Measurements from ENCODE around the gene OR10J1.
"Not testable (repeated sequence)": the region's sequence is repeated elsewhere in the genome, so short reads cannot be mapped to it uniquely, and the experiment has no call there.

The OR10J1 gene

GRCh38 chr1:159444511-159444910, 5.0 kb downstream of the OR10J1 start:
- POLR2A ChIA-PET = no interaction called here
- CTCF ChIA-PET = interaction anchor here (1.6 kb wide), 1 partner anchor 11 kb away, joined by 3 read pairs; no protein-coding TSS in a partner anchor
- TF ChIP-seq, protein P1, sequence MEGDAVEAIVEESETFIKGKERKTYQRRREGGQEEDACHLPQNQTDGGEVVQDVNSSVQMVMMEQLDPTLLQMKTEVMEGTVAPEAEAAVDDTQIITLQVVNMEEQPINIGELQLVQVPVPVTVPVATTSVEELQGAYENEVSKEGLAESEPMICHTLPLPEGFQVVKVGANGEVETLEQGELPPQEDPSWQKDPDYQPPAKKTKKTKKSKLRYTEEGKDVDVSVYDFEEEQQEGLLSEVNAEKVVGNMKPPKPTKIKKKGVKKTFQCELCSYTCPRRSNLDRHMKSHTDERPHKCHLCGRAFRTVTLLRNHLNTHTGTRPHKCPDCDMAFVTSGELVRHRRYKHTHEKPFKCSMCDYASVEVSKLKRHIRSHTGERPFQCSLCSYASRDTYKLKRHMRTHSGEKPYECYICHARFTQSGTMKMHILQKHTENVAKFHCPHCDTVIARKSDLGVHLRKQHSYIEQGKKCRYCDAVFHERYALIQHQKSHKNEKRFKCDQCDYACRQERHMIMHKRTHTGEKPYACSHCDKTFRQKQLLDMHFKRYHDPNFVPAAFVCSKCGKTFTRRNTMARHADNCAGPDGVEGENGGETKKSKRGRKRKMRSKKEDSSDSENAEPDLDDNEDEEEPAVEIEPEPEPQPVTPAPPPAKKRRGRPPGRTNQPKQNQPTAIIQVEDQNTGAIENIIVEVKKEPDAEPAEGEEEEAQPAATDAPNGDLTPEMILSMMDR (IDR thresholded peaks at IDR 0.05; ENCODE audit: control extremely low read depth, extremely low read depth, low read depth, missing control alignments) = no peak
- DNase-seq (ENCODE audit: extremely low spot score) = no peak

DNA sequence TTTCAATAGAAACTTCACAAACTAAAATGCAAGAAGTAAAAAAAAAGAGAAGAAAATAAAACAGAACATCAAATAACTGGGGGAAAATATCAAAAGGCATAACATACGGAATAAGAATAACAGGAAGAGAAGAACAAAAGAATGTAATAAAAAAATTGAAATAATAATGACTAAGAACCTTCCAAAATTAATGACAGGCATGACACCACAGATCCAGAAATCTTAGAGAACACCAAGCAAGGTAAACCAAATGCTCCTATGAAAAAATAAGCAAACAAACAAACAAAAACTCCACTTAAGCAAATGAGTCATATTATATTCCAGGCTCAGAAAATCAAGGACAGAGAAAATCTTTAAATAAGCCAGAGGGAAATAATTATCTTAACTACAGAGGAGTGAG, 8.7 kb downstream of the OR10J1 start:
- ChIA-PET POLR2A (no interaction called here), CTCF (no interaction called here)
- TF ChIP-seq, protein P1 (IDR thresholded peaks at IDR 0.05; ENCODE audit: control extremely low read depth, extremely low read depth, low read depth, missing control alignments) = no peak
- DNase-seq (ENCODE audit: extremely low spot score) = no peak

DNA sequence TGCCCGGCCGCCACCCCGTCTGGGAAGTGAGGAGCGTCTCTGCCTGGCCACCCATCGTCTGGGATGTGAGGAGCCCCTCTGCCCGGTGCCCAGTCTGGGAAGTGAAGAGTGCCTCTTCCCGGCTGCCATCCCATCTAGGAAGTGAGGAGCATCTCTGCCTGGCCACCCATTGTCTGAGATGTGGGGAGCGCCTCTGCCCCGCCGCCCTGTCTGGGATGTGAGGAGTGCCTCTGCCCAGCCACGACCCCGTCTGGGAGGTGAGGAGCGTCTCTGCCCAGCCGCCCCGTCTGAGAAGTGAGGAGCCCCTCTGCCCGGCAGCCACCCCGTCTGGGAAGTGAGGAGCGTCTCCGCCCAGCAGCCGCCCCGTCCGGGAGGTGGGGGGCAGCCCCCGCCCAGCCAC, 10.1 kb downstream of the OR10J1 start:
- CTCF ChIA-PET; DNase-seq (ENCODE audit: extremely low spot score); POLR2A ChIA-PET: not testable (repeated sequence)

- no peak for DNase-seq (ENCODE audit: extremely low spot score)
- POLR2A ChIA-PET = no interaction called here
- TF ChIP-seq, protein P1 (IDR thresholded peaks at IDR 0.05; ENCODE audit: control extremely low read depth, extremely low read depth, low read depth, missing control alignments) = no peak
- CTCF ChIA-PET = interaction anchor here (0.9 to 1.3 kb wide), 2 partner anchors 10 to 13 kb away, joined by 3 to 4 read pairs; no protein-coding TSS in a partner anchor
Measured at GRCh38 chr1:159459551-159459950, 20.0 kb downstream of the OR10J1 start.

DNA sequence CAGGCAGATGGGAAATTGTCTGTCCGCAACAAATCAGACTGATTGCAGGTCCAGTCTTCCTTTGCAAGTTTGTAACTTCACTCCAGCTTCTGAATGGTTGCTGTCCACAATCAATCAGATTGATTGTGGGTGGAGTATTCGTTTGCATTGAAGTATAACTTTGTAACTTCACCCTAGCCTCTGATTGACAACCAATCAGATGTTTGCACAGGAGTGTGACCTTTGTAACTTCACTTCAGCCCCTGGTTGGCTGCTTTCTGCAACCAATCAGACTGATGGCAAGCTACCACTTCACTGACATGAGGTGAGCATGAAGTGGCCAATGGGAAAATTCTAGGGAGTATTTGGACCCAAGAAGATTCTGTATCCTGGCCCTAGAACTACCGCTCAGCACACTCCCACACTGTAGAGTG, 25.7 kb downstream of the OR10J1 start:
- TF ChIP-seq, protein P1 (IDR thresholded peaks at IDR 0.05; ENCODE audit: control extremely low read depth, extremely low read depth, low read depth, missing control alignments) = no peak
- ChIA-PET CTCF (no interaction called here), POLR2A (no interaction called here)
- no peak for DNase-seq (ENCODE audit: extremely low spot score)

GRCh38 chr1:159468321-159468720, 28.8 kb downstream of the OR10J1 start:
- ChIA-PET CTCF (interaction anchor here (0.7 kb wide), 1 partner anchor 24 kb away, joined by 3 read pairs; no protein-coding TSS in a partner anchor), POLR2A (no interaction called here)
- TF ChIP-seq, protein P1 (IDR thresholded peaks at IDR 0.05; ENCODE audit: control extremely low read depth, extremely low read depth, low read depth, missing control alignments) = no peak
- DNase-seq (ENCODE audit: extremely low spot score) = no peak

DNA sequence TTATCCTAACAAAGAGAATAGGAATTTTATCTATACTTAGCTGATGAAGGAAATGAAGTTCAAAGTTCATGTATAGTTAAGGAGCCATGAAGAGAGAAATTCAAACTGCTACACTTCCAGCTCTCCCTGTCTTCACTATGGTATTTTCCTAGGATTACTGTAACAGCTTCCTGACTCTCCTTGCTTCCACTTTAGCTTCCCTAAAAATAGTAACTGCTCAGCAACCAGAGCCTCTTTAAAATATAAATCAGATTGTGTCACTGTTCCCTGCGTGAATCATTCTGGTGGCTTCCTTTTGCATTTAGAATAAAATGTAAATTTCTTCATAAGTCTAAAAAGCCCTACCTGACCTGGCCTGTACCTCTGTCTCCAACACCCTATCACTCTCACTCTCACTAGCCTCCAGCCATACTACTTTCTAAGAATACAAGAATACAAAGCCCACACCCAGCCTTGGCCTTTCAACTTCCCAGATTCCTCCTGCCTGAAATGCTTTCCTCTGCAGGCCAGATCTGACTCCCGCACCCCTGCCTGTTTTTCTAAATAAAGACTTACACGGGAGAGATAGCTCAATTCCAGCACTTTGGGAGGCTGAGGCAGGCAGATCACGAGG, 30.5 kb downstream of the OR10J1 start:
- CTCF ChIA-PET = interaction anchor here (0.7 to 1.0 kb wide), 2 partner anchors 11 to 18 kb away, joined by 3 read pairs; no protein-coding TSS in a partner anchor

More for the DNA sequence above, 30.5 kb downstream of the OR10J1 start:
- DNase-seq (ENCODE audit: extremely low spot score) = no peak
- POLR2A ChIA-PET = no interaction called here
- TF ChIP-seq, protein P1 (IDR thresholded peaks at IDR 0.05; ENCODE audit: control extremely low read depth, extremely low read depth, low read depth, missing control alignments) = no peak
